H1 (cell line): ENCODE measurements around the gene TFR2. TPM values are rescaled to one million over a fixed set of nuclear protein-coding genes. Genes with fewer than 3 reads are reported as not detected.

Experiments
- CTCF ChIA-PET: fragments of 300-600 bp; sonication (Branson Sonifier 250); formaldehyde crosslinking; loops from one replicate; lab custom pipeline; 2021; ENCODE audit not compliant: partially characterized antibody; lab: Charles Lee
- POLR2A ChIA-PET: fragments of 300-600 bp; sonication (Branson Sonifier 250); formaldehyde crosslinking; loops from one replicate; lab custom pipeline; 2021; ENCODE audit warnings: inconsistent platforms; ENCODE audit not compliant: partially characterized antibody; lab: Charles Lee
- DNase-seq, 2 experiments: peaks; one replicate each; pipeline versions ENCODE4 v3.0.0 to v3.0.0-alpha.2; 2010 to 2022; ENCODE audit warnings: low spot score in 2 of 2, low read depth in 1 of 2, mixed read lengths in 1 of 2
- FAIRE-seq: peaks from 2 replicates; lab custom pipeline; 2011; peaks lifted over from hg19 to GRCh38; lab: Jason Lieb, UNC
- H2AFZ ChIP-seq: 2 replicates; pipeline ENCODE4 v1.8.1; 2012; ENCODE audit warnings: low read length, inconsistent platforms
- H2AK5ac ChIP-seq: 2 replicates; pipeline ENCODE4 v1.6.1; 2013; ENCODE audit warnings: low read depth, low read length
- H2BK120ac ChIP-seq: replicated peaks from 2 replicates; pipeline ENCODE3; 2013; ENCODE audit warnings: low read depth, low read length, inconsistent platforms
- H2BK12ac ChIP-seq: 2 replicates; pipeline ENCODE4 v1.6.1; 2013; ENCODE audit warnings: low read depth, low read length
- H2BK15ac ChIP-seq: 2 replicates; pipeline ENCODE4 v1.6.1; 2013; ENCODE audit warnings: low read length
- H2BK20ac ChIP-seq: 2 replicates; pipeline ENCODE4 v1.6.1; 2013; ENCODE audit warnings: low read length
- H2BK5ac ChIP-seq: 2 replicates; pipeline ENCODE4 v1.6.1; 2013; ENCODE audit warnings: low read depth, low read length
- H3K14ac ChIP-seq: 2 replicates; pipeline ENCODE4 v1.6.1; 2013; ENCODE audit warnings: inconsistent platforms; ENCODE audit not compliant: insufficient read length
- H3K18ac ChIP-seq: 2 replicates; pipeline ENCODE4 v1.6.1; 2013; ENCODE audit warnings: low read length; ENCODE audit errors: extremely low read depth
- H3K23ac ChIP-seq: 2 replicates; pipeline ENCODE4 v1.6.1; 2013; ENCODE audit warnings: inconsistent platforms; ENCODE audit not compliant: insufficient read length
- H3K23me2 ChIP-seq: 2 replicates; pipeline ENCODE4 v1.6.1; 2013; ENCODE audit warnings: low read depth, low read length
- H3K27ac ChIP-seq: 2 replicates; pipeline ENCODE4 v1.6.1; 2011; ENCODE audit warnings: low read depth, low read length, inconsistent platforms
- H3K27me3 ChIP-seq, 4 experiments: replicated peaks in 1 of 4; 1 replicate in 1 of 4; 2 replicates in 3 of 4; pipeline versions ENCODE4 v1.6.1 to v1.8.1; 2011 to 2013; ENCODE audit warnings: low read length in 3 of 4, mild to moderate bottlenecking in 3 of 4, inconsistent platforms in 2 of 4, mixed read lengths in 2 of 4, moderate library complexity in 1 of 4; ENCODE audit not compliant: control insufficient read depth in 3 of 4, insufficient read depth in 3 of 4; ENCODE audit errors: extremely low read depth in 1 of 4
- H3K36me3 ChIP-seq, 4 experiments: 2 replicates each; pipeline versions ENCODE4 v1.6.1 to v1.8.1; 2011 to 2013; ENCODE audit warnings: mild to moderate bottlenecking in 4 of 4, low read length in 3 of 4, moderate library complexity in 2 of 4, control low read depth in 1 of 4, inconsistent platforms in 1 of 4; ENCODE audit not compliant: insufficient read depth in 4 of 4, control insufficient read depth in 2 of 4
- H3K4ac ChIP-seq: replicated peaks from 2 replicates; pipeline ENCODE3; 2013; ENCODE audit warnings: low read length, low read depth, mixed read lengths, inconsistent platforms; ENCODE audit not compliant: insufficient read length
- H3K4me1 ChIP-seq, 4 experiments: replicated peaks in 1 of 4; 1 replicate in 1 of 4; 2 replicates in 3 of 4; pipeline versions ENCODE4 v1.6.1 to v1.8.1; 2011 to 2013; ENCODE audit warnings: low read length in 3 of 4, inconsistent platforms in 2 of 4, mixed read lengths in 1 of 4; ENCODE audit not compliant: insufficient read depth in 4 of 4, control insufficient read depth in 3 of 4
- H3K4me2 ChIP-seq, 2 experiments: 2 replicates each; pipeline versions ENCODE4 v1.6.1 to v1.8.1; 2011 to 2013; ENCODE audit warnings: low read depth in 2 of 2, low read length in 2 of 2, control low read depth in 1 of 2, inconsistent platforms in 1 of 2, mild to moderate bottlenecking in 1 of 2; ENCODE audit not compliant: insufficient read depth in 1 of 2
- H3K4me3 ChIP-seq, 4 experiments: fragments of 200-600, 300-600 bp in 1 of 4; sonication (generic), shearing (Covaris generic), sonication (Bioruptor Twin) in 1 of 4; 2 replicates each; pipeline versions ENCODE4 v1.5.1 to v1.8.1; 2011 to 2016; ENCODE audit warnings: low read length in 4 of 4, low read depth in 3 of 4, control low read depth in 2 of 4, inconsistent platforms in 2 of 4, mild to moderate bottlenecking in 2 of 4, mixed read lengths in 1 of 4, moderate library complexity in 1 of 4; ENCODE audit not compliant: insufficient read depth in 2 of 4; ENCODE audit errors: extremely low read depth in 1 of 4
- H3K56ac ChIP-seq: replicated peaks from 2 replicates; pipeline ENCODE3; 2013; ENCODE audit warnings: low read depth, mild to moderate bottlenecking, mixed read lengths, low read length, inconsistent platforms; ENCODE audit not compliant: insufficient read length
- H3K79me1 ChIP-seq: 2 replicates; pipeline ENCODE4 v1.6.1; 2013; ENCODE audit warnings: low read depth, low read length, control low read depth
- H3K79me2 ChIP-seq, 2 experiments: 2 replicates each; pipeline versions ENCODE4 v1.6.1 to v1.8.1; 2012 to 2013; ENCODE audit warnings: low read length in 2 of 2, mild to moderate bottlenecking in 2 of 2, inconsistent platforms in 1 of 2; ENCODE audit not compliant: insufficient read depth in 2 of 2, control insufficient read depth in 1 of 2
- H3K9ac ChIP-seq, 4 experiments: replicated peaks in 1 of 4; 1 replicate in 1 of 4; 2 replicates in 3 of 4; pipeline versions ENCODE4 v1.6.1 to v1.8.1; 2011 to 2013; ENCODE audit warnings: low read depth in 3 of 4, low read length in 3 of 4, control low read depth in 2 of 4, mild to moderate bottlenecking in 2 of 4, moderate library complexity in 2 of 4, inconsistent platforms in 1 of 4; ENCODE audit errors: extremely low read depth in 1 of 4
- H3K9me3 ChIP-seq, 2 experiments: 2 replicates each; pipeline versions ENCODE4 v1.6.1 to v1.8.1; 2012 to 2013; ENCODE audit warnings: mild to moderate bottlenecking in 2 of 2, moderate library complexity in 2 of 2, control low read depth in 1 of 2, inconsistent platforms in 1 of 2, low read depth in 1 of 2, low read length in 1 of 2, mixed read lengths in 1 of 2; ENCODE audit not compliant: insufficient read depth in 2 of 2
- H4K20me1 ChIP-seq, 2 experiments: replicated peaks in 1 of 2; 2 replicates each; pipeline versions ENCODE3 to v1.8.1; 2011 to 2013; ENCODE audit warnings: inconsistent platforms in 2 of 2, low read length in 2 of 2, mild to moderate bottlenecking in 1 of 2; ENCODE audit not compliant: insufficient read depth in 2 of 2, control insufficient read depth in 1 of 2
- H4K5ac ChIP-seq: 2 replicates; pipeline ENCODE4 v1.6.1; 2013; ENCODE audit warnings: low read length, low read depth, mixed read lengths, inconsistent platforms; ENCODE audit not compliant: insufficient read length
- H4K8ac ChIP-seq: 2 replicates; pipeline ENCODE4 v1.8.0; 2013; ENCODE audit warnings: mild to moderate bottlenecking, moderate library complexity, low read length, inconsistent platforms; ENCODE audit not compliant: insufficient read depth; ENCODE audit errors: extremely low read depth
- H4K91ac ChIP-seq: replicated peaks from 2 replicates; pipeline ENCODE3; 2013; ENCODE audit warnings: low read length, mixed read lengths, inconsistent platforms; ENCODE audit not compliant: insufficient read length
- CTBP2 ChIP-seq: IDR thresholded peaks from 2 replicates; pipeline ENCODE4 v1.7.0; 2011; ENCODE audit warnings: borderline replicate concordance, mild to moderate bottlenecking, moderate library complexity, mixed read lengths, low read length; ENCODE audit not compliant: insufficient read depth, insufficient read length
- EGR1 ChIP-seq: IDR thresholded peaks from 2 replicates; pipeline ENCODE4 v1.6.1; 2011; ENCODE audit warnings: low read depth, low read length, borderline replicate concordance
- GABPA ChIP-seq: IDR thresholded peaks from 2 replicates; pipeline ENCODE4 v1.6.1; 2011; ENCODE audit warnings: mild to moderate bottlenecking, low read length, moderate library complexity, borderline replicate concordance; ENCODE audit not compliant: insufficient read depth
- JUND ChIP-seq: IDR thresholded peaks from 2 replicates; pipeline ENCODE4 v1.6.1; 2011; ENCODE audit warnings: mild to moderate bottlenecking, improper control_type of control experiment, low read length
- RAD21 ChIP-seq, 2 experiments: IDR thresholded peaks in 1 of 2; conservative IDR thresholded peaks in 1 of 2; 2 replicates each; pipeline ENCODE4 v1.6.1; 2011; ENCODE audit warnings: low read depth in 2 of 2, low read length in 2 of 2, improper control_type of control experiment in 1 of 2, inconsistent platforms in 1 of 2, mild to moderate bottlenecking in 1 of 2, moderate library complexity in 1 of 2
- RFX5 ChIP-seq: IDR thresholded peaks from 2 replicates; pipeline ENCODE4 v1.6.1; 2011; ENCODE audit warnings: low read depth, low read length, improper control_type of control experiment, borderline replicate concordance
- RNF2 ChIP-seq: fragments of 200-900, 300-1000 bp; sonication (generic); IDR thresholded peaks from 2 replicates; pipeline ENCODE4 v1.7.1; 2016; ENCODE audit warnings: borderline replicate concordance, low read depth, mild to moderate bottlenecking, antibody characterized with exemption, low read length; ENCODE audit not compliant: poor library complexity, severe bottlenecking; ENCODE audit errors: missing control alignments
- SIRT6 ChIP-seq: IDR thresholded peaks from one replicate; pipeline ENCODE4 v1.7.1; 2012; ENCODE audit warnings: low read length, inconsistent platforms
- SIX5 ChIP-seq: IDR thresholded peaks from 2 replicates; pipeline ENCODE4 v1.6.1; 2011; ENCODE audit warnings: mild to moderate bottlenecking, low read depth, low read length
- TCF12 ChIP-seq: IDR thresholded peaks from 2 replicates; pipeline ENCODE4 v1.6.1; 2011; ENCODE audit warnings: low read depth, mild to moderate bottlenecking, low read length
- WGBS, 2 experiments: shearing (Covaris generic) in 1 of 2; methylation state at CpG; one replicate each; pipeline versions ENCODE4 v1.1.6 to v1.1.7; 2013 to 2015; ENCODE audit warnings: low lambda C conversion rate in 2 of 2, mixed read lengths in 2 of 2, inconsistent platforms in 1 of 2, low coverage in 1 of 2, missing lambda C conversion rate in 1 of 2; ENCODE audit not compliant: insufficient replicate concordance in 2 of 2, insufficient coverage in 1 of 2, insufficient read length in 1 of 2; ENCODE audit errors: extremely low coverage in 1 of 2, missing lambda C conversion rate in 1 of 2; 5-methylcytosine and 5-hydroxymethylcytosine counted together
- polyA plus RNA-seq, 7 experiments: library from polyadenylated mRNA; depleted of rRNA in 3 of 7; stranded (reverse) in 5 of 7; unstranded in 2 of 7; fragments of >200 nt in 5 of 7; fragments of 200-250 nt in 2 of 7; gene quantifications; 1 replicate in 5 of 7; 2 replicates in 1 of 7; 4 replicates in 1 of 7; pipeline versions ENCODE4 v1.2.1 to v1.2.3, GENCODE V29; 2011 to 2013; ENCODE audit warnings: missing spikeins in 2 of 7, mixed read lengths in 2 of 7
- total RNA-seq: library from RNA; stranded (reverse); fragmentation: NEBNext Ultra II Directional; extraction: Animal tissue kit (Norgen Biotek cat#: 25700); gene quantifications from 2 replicates; pipeline ENCODE4 v1.2.1, GENCODE V29; 2021

Gene TFR2
- total and polyA plus RNA-seq, 2 of the 8 experiments (the other 6 are each of a cell fraction or from before 2014, with no cell fraction given), result 4.6 to 5.7 TPM

DNA sequence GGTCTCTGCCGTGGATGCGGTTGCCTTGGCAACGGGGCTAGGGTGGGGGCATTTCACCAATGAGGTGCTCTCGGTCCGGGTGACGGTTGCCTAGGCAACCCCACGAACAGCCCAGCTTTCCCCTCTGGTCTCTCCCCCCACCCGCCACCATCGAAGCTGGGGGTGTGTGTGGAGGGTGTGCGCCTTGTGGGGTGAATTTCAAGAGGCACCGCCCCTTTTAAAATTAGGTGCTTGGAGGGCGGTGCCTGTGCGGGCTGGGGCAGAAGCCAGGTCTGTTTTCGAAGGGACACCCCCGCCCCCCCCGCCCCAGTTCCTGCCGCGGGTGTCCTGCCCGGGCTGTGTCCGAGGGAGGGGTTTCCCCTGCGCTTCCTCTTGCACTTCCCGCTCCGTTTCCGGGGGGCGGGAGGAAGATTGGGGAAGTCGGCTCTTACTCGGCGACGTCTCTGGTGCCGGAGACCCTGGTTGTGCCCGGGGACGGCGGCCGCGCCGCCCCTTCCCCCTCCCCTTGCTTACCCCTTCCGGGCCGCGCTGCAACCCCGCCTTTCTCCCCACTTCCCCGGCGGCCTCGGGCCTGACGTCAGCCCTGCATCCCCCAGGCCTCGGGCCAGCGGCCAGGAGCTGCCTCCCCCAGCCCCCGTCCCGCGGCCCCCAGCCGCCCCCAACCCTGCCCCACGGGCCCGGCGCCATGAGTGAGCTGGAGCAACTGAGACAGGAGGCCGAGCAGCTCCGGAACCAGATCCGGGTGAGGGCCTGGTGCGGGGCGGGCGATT is 34.4 kb upstream of the TFR2 start:
- Histone ChIP-seq H2BK120ac (no peak overlapping the region), H3K79me1 (peaks cover 3% of the 10 kb centered on the region), H2AK5ac (no peak overlapping the region), H3K9me3 (no peaks in the 10 kb centered on the region), H3K27ac (no peak overlapping the region), H4K5ac (no peak overlapping the region), H2BK20ac (no peak overlapping the region), H2AFZ (no peak overlapping the region), H3K36me3 (peaks cover 0 to 41% (median 15%) of the 10 kb centered on the region in 4 experiments; a peak in 6 of 8 replicates), H3K14ac (no peak overlapping the region), H3K23ac (no peak overlapping the region), H3K4me1 (peaks cover 0 to 7% (median 2%) of the 10 kb centered on the region in 4 experiments; a peak in 6 of 7 replicates), H3K4ac (no peak overlapping the region), H4K8ac (peak overlapping the region; percentile 5; the same call in 1 of the 2 replicates), H3K9ac (no peak overlapping the region; a peak in 1 of 7 replicates), H3K23me2 (peaks cover 11% of the 10 kb centered on the region; the same call in 1 of the 2 replicates), H4K20me1 (peaks cover 13 to 22% of the 10 kb centered on the region in 2 experiments), H3K4me2 (peak overlapping the region; percentile 58 to 87), H2BK5ac (no peak overlapping the region), H3K18ac (no peak overlapping the region), H3K79me2 (no peaks in the 10 kb centered on the region), H3K27me3 (peaks cover 0 to 8% (median 6%) of the 10 kb centered on the region in 4 experiments; a peak in 4 of 7 replicates), H3K56ac (no peak overlapping the region), H3K4me3 (peak overlapping the region; percentile 43 to 99 (median 62)), H4K91ac (no peak overlapping the region), H2BK12ac (no peak overlapping the region), H2BK15ac (no peak overlapping the region)
- ChIA-PET POLR2A (interaction anchor here (1.0 to 10.3 kb wide), 7 partner anchors 14 to 92 kb away, joined by 3 to 257 read pairs (median 20); partner anchors contain the start of genes GIGYF1, MOSPD3 and PCOLCE), CTCF (interaction anchor here (0.6 to 12.1 kb wide), 4 partner anchors 10 to 112 kb away, joined by 4 to 134 read pairs (median 6); partner anchors contain the start of gene GIGYF1)
- 20% methylated on average over 27 of the region's 59 CpGs; no CpG with 5 or more reads in 1 of the 2 experiments for WGBS, 2 experiments
- FAIRE-seq (no peak), DNase-seq (peak in 1 of 2 experiments; percentile 80)
- TF ChIP-seq CTBP2, result no peak
- TF ChIP-seq RFX5, result no peak
- TF ChIP-seq RAD21 (IDR thresholded peaks at IDR 0.05 in 1 of 2, conservative IDR thresholded peaks at IDR 0.05 in 1 of 2; ENCODE audit: low read depth in 2 of 2, low read length in 2 of 2), result no peak
- TF ChIP-seq SIX5, result no peak
- no peak for TF ChIP-seq TCF12
- peak; percentile 70 for TF ChIP-seq EGR1
- TF ChIP-seq SIRT6, result no peak
- TF ChIP-seq RNF2, result no peak
- TF ChIP-seq GABPA, result 0 out of 2 replicates have a peak, but pooled peaks have one; percentile 18
- TF ChIP-seq JUND, result no peak
